OCI-LY3 (cell line): ENCODE measurements around the gene MGMT.

Experiments used
- CTCF ChIP-seq: fragments of 200-600, 300-600 bp; sonication (generic); IDR thresholded peaks from 2 replicates; pipeline ENCODE4 v1.5.1; 2014; ENCODE audit warnings: antibody characterized with exemption, low read length, low read depth
- EZH2phosphoT487 ChIP-seq: fragments of 200-600 bp; shearing (Covaris generic); IDR thresholded peaks from 2 replicates; pipeline ENCODE4 v1.6.1; 2018; ENCODE audit warnings: antibody characterized with exemption, mixed run types, low read depth

GRCh38 chr10:129514568-129515451 lies 47.8 kb downstream of the MGMT start:
- no peak for TF ChIP-seq CTCF
- no peak for TF ChIP-seq EZH2phosphoT487
